ENCODE data around the gene EEF2K.
A peak's percentile ranks its signal among the peaks of the same experiment; 100 is the strongest.

DNA sequence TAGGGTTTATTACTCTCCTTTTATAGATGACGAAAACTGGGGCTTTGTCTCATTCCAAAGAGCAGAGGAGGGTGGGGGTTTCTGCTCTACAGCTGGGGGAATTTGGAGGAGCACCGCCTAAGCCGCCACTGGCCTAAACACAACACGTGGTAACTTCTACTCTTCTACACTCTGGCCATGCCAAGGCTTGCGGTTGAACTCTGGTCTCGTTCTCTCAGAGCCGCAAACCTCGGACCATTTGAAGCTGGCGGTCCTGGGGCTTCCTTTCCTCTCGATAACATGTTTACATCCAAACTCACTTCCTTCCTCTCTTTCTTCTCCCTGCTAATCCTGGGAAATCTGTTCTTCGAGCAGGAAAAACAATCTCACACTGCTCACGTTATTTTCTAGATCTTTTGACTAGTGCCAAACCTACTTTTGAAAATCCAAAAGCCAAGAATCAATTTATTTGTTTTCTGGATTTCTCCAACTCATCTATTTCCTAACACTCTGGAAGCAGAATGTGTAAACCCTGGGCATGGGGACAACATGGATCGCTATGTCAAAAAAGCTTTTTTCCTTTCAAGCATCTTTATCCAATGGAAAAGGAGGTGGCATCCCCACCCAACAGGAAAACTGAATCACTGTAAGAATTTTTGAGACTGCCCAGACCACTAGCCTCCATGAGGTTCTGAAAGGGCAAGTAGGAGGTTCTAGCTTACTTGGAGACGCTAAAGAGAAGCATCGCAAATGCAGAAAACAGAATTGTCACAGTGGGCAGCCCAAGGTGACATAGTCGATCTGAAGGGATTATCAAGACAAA lies 13.6 kb upstream of the EEF2K start:
- TF ChIP-seq, protein P1, sequence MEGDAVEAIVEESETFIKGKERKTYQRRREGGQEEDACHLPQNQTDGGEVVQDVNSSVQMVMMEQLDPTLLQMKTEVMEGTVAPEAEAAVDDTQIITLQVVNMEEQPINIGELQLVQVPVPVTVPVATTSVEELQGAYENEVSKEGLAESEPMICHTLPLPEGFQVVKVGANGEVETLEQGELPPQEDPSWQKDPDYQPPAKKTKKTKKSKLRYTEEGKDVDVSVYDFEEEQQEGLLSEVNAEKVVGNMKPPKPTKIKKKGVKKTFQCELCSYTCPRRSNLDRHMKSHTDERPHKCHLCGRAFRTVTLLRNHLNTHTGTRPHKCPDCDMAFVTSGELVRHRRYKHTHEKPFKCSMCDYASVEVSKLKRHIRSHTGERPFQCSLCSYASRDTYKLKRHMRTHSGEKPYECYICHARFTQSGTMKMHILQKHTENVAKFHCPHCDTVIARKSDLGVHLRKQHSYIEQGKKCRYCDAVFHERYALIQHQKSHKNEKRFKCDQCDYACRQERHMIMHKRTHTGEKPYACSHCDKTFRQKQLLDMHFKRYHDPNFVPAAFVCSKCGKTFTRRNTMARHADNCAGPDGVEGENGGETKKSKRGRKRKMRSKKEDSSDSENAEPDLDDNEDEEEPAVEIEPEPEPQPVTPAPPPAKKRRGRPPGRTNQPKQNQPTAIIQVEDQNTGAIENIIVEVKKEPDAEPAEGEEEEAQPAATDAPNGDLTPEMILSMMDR (IDR thresholded peaks at IDR 0.05) = no peak
- TF ChIP-seq POLR2AphosphoS5 (IDR thresholded peaks at IDR 0.05) = peak in 2 of 3 donors; percentile 13 to 58
